HEK293 (cell line): ENCODE data around the gene GATA3.

Experiments used
- HOXA7 ChIP-seq: sonication (generic); formaldehyde crosslinking; IDR thresholded peaks from 2 replicates; pipeline ENCODE4 v1.8.1; 2022; ENCODE audit warnings: missing genetic modification reagents, borderline replicate concordance
- OVOL3 ChIP-seq: fragments of 450-650 bp; formaldehyde crosslinking; IDR thresholded peaks from 2 replicates; pipeline ENCODE4 v1.5.1; 2016; ENCODE audit warnings: missing biosample characterization, missing genetic modification characterization
- YY1 ChIP-seq: fragments of 450-650 bp; formaldehyde crosslinking; IDR thresholded peaks from 2 replicates; pipeline ENCODE4 v1.5.1; 2018; ENCODE audit warnings: missing biosample characterization, missing genetic modification characterization
- ZIC2 ChIP-seq: fragments of 450-650 bp; formaldehyde crosslinking; IDR thresholded peaks from 2 replicates; pipeline ENCODE4 v1.5.1; 2016; ENCODE audit warnings: missing biosample characterization, missing genetic modification characterization
- ZNF10 ChIP-seq: fragments of 450-650 bp; formaldehyde crosslinking; IDR thresholded peaks from 2 replicates; pipeline ENCODE4 v1.5.1; 2017; ENCODE audit warnings: missing biosample characterization, missing genetic modification characterization
- ZNF335 ChIP-seq: fragments of 450-650 bp; formaldehyde crosslinking; conservative IDR thresholded peaks from 2 replicates; pipeline ENCODE4 v1.5.1; 2016; ENCODE audit warnings: missing biosample characterization, missing genetic modification characterization
- ZNF398 ChIP-seq: fragments of 450-650 bp; formaldehyde crosslinking; IDR thresholded peaks from 2 replicates; pipeline ENCODE4 v1.5.1; 2017; ENCODE audit warnings: missing biosample characterization, missing genetic modification characterization
- ZNF530 ChIP-seq: fragments of 450-650 bp; formaldehyde crosslinking; IDR thresholded peaks from 2 replicates; pipeline ENCODE4 v1.5.1; 2016; ENCODE audit warnings: low read depth, missing biosample characterization, missing genetic modification characterization
- TF ChIP-seq, protein P1 (sequence below): fragments of 450-650 bp; formaldehyde crosslinking; IDR thresholded peaks from 2 replicates; pipeline ENCODE4 v1.5.1; 2016; ENCODE audit warnings: missing biosample characterization, missing genetic modification characterization
- TF ChIP-seq, protein P2 (sequence below): fragments of 450-650 bp; formaldehyde crosslinking; IDR thresholded peaks from 2 replicates; pipeline ENCODE4 v1.5.1; 2016; ENCODE audit warnings: missing biosample characterization, missing genetic modification characterization

DNA sequence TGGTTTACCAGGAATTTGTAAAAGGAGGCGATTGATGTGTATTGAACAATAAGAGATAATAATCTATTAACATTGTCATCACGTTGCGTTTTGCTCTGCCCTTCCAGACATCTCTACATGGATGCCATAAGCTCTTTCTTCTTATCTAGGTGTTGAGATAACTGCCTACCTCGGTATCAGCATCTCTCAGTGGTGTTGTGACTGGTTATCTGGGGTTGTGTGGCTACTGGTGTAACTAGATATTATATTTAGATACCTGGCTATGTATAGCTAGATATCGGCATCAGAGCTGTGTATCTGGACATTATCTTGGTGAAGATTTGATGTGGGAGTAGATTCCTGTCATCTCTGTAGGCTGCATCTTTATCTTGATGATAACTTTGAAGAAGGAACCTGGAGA, 17.2 kb downstream of the GATA3 start:
- no peak for TF ChIP-seq ZNF398 (tag by site-specific recombination)
- TF ChIP-seq, protein P1, sequence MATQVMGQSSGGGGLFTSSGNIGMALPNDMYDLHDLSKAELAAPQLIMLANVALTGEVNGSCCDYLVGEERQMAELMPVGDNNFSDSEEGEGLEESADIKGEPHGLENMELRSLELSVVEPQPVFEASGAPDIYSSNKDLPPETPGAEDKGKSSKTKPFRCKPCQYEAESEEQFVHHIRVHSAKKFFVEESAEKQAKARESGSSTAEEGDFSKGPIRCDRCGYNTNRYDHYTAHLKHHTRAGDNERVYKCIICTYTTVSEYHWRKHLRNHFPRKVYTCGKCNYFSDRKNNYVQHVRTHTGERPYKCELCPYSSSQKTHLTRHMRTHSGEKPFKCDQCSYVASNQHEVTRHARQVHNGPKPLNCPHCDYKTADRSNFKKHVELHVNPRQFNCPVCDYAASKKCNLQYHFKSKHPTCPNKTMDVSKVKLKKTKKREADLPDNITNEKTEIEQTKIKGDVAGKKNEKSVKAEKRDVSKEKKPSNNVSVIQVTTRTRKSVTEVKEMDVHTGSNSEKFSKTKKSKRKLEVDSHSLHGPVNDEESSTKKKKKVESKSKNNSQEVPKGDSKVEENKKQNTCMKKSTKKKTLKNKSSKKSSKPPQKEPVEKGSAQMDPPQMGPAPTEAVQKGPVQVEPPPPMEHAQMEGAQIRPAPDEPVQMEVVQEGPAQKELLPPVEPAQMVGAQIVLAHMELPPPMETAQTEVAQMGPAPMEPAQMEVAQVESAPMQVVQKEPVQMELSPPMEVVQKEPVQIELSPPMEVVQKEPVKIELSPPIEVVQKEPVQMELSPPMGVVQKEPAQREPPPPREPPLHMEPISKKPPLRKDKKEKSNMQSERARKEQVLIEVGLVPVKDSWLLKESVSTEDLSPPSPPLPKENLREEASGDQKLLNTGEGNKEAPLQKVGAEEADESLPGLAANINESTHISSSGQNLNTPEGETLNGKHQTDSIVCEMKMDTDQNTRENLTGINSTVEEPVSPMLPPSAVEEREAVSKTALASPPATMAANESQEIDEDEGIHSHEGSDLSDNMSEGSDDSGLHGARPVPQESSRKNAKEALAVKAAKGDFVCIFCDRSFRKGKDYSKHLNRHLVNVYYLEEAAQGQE (tag by site-specific recombination): no peak
- TF ChIP-seq ZNF335 (tag by site-specific recombination): no peak
- TF ChIP-seq, protein P2, sequence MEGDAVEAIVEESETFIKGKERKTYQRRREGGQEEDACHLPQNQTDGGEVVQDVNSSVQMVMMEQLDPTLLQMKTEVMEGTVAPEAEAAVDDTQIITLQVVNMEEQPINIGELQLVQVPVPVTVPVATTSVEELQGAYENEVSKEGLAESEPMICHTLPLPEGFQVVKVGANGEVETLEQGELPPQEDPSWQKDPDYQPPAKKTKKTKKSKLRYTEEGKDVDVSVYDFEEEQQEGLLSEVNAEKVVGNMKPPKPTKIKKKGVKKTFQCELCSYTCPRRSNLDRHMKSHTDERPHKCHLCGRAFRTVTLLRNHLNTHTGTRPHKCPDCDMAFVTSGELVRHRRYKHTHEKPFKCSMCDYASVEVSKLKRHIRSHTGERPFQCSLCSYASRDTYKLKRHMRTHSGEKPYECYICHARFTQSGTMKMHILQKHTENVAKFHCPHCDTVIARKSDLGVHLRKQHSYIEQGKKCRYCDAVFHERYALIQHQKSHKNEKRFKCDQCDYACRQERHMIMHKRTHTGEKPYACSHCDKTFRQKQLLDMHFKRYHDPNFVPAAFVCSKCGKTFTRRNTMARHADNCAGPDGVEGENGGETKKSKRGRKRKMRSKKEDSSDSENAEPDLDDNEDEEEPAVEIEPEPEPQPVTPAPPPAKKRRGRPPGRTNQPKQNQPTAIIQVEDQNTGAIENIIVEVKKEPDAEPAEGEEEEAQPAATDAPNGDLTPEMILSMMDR: no peak
- TF ChIP-seq HOXA7 (CRISPR knock-in tag): no peak
- TF ChIP-seq OVOL3 (tag by site-specific recombination): no peak
- no peak for TF ChIP-seq YY1
- no peak for TF ChIP-seq ZNF10
- no peak for TF ChIP-seq ZNF530 (tag by site-specific recombination)
- no peak for TF ChIP-seq ZIC2 (tag by site-specific recombination)
